ENCODE results near the gene COX8C.

Gene COX8C

GRCh38 chr14:93346926-93347721 lies at the start of gene COX8C:
TSS of gene COX8C (plus strand) at chr14:93347182. CDS start at chr14:93347269, 87 bp downstream.
- no peak for DNase-seq (ENCODE audit: low read depth)

DNA sequence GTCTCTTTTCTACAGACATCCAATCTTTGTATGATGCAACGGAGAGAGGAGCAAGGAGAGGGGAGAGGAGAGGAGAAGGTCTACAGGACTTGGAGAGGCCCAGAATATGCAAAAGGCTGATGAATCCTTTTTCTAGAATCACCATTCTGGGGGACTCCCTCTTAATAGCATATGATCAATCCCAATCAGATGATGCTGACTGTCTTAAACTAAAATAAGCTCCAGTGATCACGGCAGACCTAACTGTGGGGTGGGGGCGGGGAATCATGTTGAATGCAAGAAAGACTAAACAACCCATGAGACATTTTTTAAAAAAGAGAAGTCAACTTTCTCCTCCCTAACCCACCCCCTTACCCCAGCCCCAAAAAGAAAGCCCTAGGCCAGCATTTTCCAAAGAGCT lies 47.6 kb upstream of the COX8C start:
- DNase-seq (ENCODE audit: low read depth) = no peak

- no peak for DNase-seq (ENCODE audit: low read depth)
Measured at GRCh38 chr14:93299866-93300265, 47.1 kb upstream of the COX8C start.

DNA sequence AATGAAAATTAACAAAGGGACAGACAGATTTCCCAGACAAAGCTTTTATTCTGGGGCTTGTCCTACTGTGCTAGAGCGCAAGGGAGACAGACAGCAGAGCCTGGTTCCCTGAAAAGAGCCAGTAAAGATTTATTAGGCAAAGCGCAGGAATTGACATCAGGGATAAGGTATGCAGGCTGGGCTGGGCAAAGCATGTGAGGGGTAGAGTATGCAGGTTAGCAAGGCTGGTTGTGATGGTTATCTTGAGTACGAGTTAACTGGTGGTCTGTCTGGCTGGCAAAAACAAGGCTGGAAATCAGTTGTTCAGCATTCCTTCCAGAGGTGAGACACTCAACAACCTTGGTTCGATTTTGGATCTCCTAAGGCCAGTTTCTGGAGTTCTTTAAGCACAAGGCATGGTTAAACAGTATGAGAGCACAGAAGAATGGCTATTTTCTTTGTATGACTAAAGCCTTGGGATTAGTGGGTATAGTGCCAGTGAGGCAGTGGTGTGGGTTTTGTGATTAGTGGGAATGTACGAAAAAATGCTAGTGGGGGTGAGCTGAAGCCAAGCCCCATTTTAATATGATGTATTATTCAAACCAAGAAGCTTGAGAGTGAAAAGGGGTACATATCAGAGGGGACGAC lies 45.0 kb upstream of the COX8C start:
- DNase-seq (ENCODE audit: low read depth) = no peak

DNA sequence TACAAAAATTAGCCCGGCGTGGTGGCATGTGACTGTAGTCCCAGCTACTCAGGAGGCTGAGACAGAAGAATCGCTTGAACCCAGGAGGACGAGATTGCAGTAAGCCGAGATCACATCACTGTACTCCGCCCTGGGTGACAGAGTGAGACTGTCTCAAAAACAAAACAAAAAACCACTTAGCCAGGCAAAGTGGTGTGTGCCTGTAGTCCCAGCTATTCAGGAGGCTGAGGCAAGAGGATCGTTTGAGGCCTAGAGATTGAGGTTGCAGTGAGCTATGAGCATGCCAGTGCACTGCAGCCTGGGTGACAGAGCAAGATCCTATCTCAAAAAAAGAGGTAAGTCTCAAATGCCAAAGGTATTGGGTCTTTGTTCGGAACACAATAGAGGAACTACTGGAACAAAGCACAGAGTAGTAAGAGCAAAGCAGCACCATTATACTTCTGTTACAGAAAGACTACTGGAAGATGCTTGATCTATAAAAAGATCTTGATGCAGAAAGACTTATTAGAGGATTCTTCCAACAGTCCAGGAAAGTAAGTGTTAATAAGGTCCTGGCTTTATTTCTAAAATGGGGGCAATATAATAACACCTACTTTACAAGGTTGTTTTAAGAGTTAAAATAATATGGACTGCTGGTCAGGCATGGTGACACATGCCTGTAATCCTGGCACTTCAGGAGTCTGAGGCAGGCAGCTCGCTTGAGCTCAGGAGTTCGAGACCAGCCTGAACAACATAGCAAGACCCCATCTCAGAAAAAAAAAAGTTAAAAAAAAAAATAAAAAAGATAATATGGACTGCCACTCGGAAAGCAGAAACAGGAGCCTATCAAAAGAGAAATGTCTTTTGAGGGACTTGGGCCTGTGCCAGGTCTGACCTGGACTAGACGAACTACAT lies 44.0 kb upstream of the COX8C start:
- no peak for DNase-seq (ENCODE audit: low read depth)

GRCh38 chr14:93303659-93304058 lies 43.3 kb upstream of the COX8C start:
- DNase-seq (ENCODE audit: low read depth) = no peak

DNA sequence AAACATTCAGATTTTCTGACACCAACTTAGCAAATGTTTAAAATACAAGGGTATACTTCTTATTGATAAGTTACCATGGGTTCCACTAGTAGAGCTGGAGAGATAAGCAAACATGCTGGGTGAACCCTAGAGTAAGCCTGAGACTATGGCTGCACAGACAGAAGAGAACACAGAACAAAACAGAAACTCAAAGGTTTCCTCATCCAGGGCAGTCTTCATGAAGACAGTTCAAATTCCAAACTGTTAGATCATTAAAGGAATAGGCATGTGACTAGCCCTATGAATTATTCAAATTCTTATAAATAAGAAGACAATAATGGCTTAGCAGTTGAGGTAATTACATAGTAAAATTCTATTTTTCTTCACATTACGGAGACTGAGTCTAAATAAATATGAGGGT lies 42.2 kb upstream of the COX8C start:
- DNase-seq (ENCODE audit: low read depth) = no peak

DNA sequence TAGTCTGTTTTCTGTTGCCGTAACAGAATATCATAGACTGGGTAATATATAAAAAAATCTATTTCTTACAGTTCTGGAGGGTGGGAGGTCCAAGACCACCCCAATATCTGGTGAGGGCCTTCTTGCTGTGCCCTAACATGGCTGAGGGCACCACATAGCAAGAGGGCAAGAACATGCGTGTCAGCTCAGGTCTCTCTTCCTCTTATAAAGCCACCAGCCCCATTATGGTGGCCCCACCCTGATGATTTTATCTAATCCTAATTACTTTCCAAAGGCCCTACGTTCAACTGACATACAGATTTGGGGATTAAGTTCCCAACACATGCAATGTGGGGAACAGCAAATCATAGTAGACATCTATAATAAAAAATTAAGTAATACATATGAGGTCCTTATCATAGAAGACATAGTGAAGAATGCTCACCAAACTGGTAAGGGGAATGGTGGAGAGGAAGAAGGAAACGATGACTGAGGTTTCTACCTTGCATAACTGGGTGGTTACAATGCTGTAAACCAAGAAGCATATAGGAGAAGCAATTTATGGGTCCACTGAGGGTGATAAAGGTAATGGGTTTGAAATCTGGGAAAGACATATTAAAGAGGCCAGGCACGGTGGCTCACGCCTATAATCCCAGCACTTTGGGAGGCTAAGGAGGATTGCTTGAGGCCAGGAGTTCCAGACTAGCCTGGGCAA lies 41.1 kb upstream of the COX8C start:
- no peak for DNase-seq (ENCODE audit: low read depth)

- DNase-seq (ENCODE audit: low read depth) = no peak
Measured at GRCh38 chr14:93306812-93307211, 40.2 kb upstream of the COX8C start.

GRCh38 chr14:93308686-93309345 lies 38.2 kb upstream of the COX8C start:
- no peak for DNase-seq (ENCODE audit: low read depth)

GRCh38 chr14:93309427-93309966 lies 37.5 kb upstream of the COX8C start:
- no peak for DNase-seq (ENCODE audit: low read depth)

- DNase-seq (ENCODE audit: low read depth) = no peak
Measured at GRCh38 chr14:93311082-93311481, 35.9 kb upstream of the COX8C start.

GRCh38 chr14:93315575-93315974 lies 31.4 kb upstream of the COX8C start:
- no peak for DNase-seq (ENCODE audit: low read depth)

DNA sequence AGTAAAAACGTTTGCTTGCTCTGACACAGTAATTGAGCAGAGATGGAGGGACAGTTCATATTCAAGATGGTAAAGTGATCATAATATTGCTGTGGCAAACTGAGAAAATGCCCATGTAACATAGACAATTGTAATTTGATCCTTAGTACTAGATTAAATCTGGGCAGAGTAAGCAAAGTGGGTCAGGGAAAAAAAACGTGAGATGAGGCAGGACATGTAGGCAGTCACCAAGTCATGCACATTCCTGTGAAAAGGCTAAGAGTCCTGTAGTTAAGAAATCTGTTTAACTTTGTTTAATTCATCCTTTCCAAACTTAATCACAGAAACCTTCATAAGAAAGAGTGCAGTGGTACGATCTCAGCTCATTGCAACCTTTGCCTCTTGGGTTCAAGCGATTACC lies 30.3 kb upstream of the COX8C start:
- DNase-seq (ENCODE audit: low read depth) = no peak

GRCh38 chr14:93317210-93317874 lies 29.6 kb upstream of the COX8C start:
- DNase-seq (ENCODE audit: low read depth) = no peak

GRCh38 chr14:93317875-93318807 lies 28.8 kb upstream of the COX8C start:
- no peak for DNase-seq (ENCODE audit: low read depth)

- no peak for DNase-seq (ENCODE audit: low read depth)
Measured at GRCh38 chr14:93318927-93319326, 28.1 kb upstream of the COX8C start.

DNA sequence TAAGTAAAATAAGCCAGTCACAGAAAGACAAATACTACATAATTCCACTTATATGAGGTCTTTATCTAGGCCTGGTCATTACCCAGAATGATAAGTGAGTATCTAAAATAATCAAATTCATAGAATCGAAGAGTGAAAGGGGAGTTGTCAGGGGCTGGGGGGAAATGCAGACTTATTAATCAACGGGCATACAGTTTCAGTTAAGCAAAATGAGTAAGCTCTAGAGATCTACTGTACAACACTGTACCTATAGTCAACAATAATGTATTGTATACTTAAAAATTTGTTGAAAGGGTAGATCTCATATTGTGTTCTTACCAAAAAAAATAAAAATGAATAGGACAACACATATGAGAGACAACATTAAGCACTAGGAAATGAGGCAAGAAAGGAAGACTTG lies 27.5 kb upstream of the COX8C start:
- no peak for DNase-seq (ENCODE audit: low read depth)

DNA sequence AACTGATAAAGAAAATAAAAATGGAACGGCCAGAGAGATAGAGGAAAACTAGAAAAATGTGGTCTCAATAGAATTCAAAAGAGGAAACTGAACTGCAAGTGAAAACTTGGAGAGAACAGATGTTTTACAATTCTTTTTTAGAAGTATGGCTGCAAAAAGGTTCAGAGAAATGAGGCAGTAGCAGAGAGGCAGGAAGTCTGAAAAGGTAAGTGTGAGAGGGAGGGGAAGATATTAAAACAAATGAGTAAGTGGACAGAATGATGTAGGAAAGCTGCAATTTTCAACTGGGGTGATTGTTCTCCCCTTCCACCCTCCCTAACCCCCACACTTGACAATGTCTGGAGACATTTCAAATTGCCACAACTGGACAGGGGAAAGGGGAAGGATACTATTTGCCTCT lies 27.0 kb upstream of the COX8C start:
- DNase-seq (ENCODE audit: low read depth) = no peak

DNA sequence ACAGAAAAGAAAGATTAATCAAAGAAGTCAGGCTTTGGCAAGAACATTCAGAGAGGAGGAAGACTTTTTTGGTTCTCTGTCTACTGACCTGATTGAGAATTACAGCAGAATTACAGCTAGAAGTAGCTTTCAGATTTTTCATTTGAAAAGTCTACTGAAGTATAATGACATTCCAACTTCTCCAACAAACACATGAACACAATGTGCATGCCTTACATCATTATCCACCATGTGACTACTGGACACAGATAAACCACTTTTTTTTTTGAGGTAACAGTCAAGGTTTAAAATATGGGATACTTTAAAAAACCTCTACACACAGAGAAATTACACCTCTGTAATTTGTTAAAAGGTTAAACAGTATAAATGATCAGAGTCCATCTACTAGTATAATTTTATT lies 26.5 kb upstream of the COX8C start:
- no peak for DNase-seq (ENCODE audit: low read depth)

Data from stromal cell of bone marrow (primary cell).